Ovary (tissue), 3 donors: ENCODE data around the gene CSTPP1.

Source experiments
- POLR2A ChIP-seq: fragments of 450-650 bp; IDR thresholded peaks from one replicate; pipeline ENCODE4 v1.6.1; 2017; ENCODE audit warnings: antibody characterized with exemption, mild to moderate bottlenecking, moderate library complexity
- TF ChIP-seq, protein P1 (sequence below), 3 donors: fragments of 450-650 bp in 2 of 3; fragments of 200-600 bp in 1 of 3; IDR thresholded peaks; one replicate each; pipeline versions ENCODE4 v1.5.1 to v1.8.0; 2016 to 2022; ENCODE audit warnings: antibody characterized with exemption in 3 of 3, mild to moderate bottlenecking in 1 of 3
- donor health status: DM: no; HTN: no; CAD: no.

DNA sequence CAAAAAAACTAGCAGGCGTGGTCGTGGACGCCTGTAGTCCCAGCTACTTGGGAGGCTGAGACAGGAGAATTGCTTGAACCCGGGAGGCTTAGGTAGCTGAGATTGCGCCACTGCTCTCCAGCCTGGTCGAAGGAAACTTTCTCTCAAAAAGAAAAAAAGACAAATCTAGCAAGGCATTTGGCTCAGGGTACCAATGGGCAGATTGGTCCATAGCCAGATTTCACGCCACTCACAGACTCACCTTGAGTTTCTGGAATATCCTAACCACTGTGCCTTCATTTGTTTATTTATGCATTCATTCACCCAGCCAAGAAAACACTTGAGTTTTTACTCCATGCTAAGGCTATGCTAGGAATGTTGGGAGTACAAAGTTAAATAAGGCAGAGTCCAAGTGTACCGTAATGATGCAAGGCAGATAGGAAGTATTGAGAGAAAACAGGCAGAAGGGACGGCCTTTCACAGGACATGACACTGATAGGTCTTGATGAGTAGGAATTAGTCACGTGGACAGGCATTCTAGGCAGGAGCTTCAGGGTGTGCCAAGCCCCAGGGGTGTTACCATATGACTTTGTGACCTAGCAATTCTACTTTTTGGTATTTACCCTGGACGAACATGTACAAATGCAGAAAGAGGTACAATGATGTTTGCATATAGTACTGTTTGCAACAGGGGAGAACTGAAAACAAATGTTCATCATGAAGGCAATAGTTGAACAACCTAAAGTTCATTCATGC, 252.7 kb downstream of the CSTPP1 start:
- TF ChIP-seq POLR2A, result no peak
- TF ChIP-seq, protein P1, sequence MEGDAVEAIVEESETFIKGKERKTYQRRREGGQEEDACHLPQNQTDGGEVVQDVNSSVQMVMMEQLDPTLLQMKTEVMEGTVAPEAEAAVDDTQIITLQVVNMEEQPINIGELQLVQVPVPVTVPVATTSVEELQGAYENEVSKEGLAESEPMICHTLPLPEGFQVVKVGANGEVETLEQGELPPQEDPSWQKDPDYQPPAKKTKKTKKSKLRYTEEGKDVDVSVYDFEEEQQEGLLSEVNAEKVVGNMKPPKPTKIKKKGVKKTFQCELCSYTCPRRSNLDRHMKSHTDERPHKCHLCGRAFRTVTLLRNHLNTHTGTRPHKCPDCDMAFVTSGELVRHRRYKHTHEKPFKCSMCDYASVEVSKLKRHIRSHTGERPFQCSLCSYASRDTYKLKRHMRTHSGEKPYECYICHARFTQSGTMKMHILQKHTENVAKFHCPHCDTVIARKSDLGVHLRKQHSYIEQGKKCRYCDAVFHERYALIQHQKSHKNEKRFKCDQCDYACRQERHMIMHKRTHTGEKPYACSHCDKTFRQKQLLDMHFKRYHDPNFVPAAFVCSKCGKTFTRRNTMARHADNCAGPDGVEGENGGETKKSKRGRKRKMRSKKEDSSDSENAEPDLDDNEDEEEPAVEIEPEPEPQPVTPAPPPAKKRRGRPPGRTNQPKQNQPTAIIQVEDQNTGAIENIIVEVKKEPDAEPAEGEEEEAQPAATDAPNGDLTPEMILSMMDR (IDR thresholded peaks at IDR 0.05), result no peak
